HL-60 (cell line): ENCODE results near the gene MAPT.

Experiments
- CTCF ChIP-seq: IDR thresholded peaks from one replicate; pipeline ENCODE4 v1.5.1; 2011; ENCODE audit warnings: low read length, control low read depth, inconsistent platforms; ENCODE audit not compliant: insufficient read depth
- POLR2AphosphoS5 ChIP-seq: IDR thresholded peaks from 2 replicates; pipeline ENCODE4 v1.6.1; 2012; ENCODE audit warnings: low read depth
- REST ChIP-seq: IDR thresholded peaks from 2 replicates; pipeline ENCODE4 v1.6.1; 2012; ENCODE audit warnings: low read depth; ENCODE audit not compliant: insufficient replicate concordance
- SPI1 ChIP-seq: IDR thresholded peaks from 2 replicates; pipeline ENCODE4 v1.6.1; 2012; ENCODE audit warnings: low read depth, mild to moderate bottlenecking, borderline replicate concordance

- TF ChIP-seq CTCF (no peak), REST (no peak), SPI1 (no peak), POLR2AphosphoS5 (no peak)
These were observed 155.3 kb downstream of the MAPT start for GRCh38 chr17:46049656-46050055.
